ENCODE results near the gene STAC.

DNA sequence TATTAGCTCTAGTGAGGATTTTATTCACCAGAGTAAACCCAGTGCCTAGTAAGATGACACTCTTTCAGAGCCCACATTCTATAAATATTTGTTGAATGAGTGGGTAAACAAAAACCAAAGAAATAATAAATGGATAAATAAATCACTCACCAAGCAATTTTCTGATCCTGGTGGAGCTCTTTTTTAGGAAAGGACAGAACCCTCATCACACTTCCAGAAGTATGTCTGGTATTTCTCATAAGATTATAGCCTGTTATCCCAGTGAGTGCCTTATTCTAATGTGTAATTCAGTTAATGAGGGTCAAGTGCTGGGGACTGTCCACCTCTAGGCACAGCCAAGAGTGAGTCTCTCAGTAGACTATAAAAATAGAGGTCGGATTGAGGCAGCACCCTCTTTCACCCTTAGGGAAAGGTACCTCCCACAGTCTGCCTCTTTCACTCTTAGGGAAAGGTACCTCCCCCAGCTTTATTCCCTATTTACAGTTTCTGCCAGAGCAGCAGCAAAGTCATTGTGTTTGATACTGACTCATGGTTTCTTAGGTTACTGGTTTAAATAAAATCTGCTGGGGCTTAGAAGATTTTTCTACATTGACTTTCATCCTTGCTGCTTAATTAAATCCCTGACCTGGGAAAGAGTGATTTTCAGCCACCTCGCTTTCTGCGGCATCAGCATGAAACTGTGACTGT is 145.0 kb downstream of the STAC start:
- TF ChIP-seq, protein P1, sequence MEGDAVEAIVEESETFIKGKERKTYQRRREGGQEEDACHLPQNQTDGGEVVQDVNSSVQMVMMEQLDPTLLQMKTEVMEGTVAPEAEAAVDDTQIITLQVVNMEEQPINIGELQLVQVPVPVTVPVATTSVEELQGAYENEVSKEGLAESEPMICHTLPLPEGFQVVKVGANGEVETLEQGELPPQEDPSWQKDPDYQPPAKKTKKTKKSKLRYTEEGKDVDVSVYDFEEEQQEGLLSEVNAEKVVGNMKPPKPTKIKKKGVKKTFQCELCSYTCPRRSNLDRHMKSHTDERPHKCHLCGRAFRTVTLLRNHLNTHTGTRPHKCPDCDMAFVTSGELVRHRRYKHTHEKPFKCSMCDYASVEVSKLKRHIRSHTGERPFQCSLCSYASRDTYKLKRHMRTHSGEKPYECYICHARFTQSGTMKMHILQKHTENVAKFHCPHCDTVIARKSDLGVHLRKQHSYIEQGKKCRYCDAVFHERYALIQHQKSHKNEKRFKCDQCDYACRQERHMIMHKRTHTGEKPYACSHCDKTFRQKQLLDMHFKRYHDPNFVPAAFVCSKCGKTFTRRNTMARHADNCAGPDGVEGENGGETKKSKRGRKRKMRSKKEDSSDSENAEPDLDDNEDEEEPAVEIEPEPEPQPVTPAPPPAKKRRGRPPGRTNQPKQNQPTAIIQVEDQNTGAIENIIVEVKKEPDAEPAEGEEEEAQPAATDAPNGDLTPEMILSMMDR (IDR thresholded peaks at IDR 0.05), result no peak
- no peak for TF ChIP-seq POLR2A (IDR thresholded peaks at IDR 0.05)
